22Rv1 (cell line): ENCODE measurements around the gene AKAP6.

Experiments used
- H3K27ac ChIP-seq: fragments of 450-650 bp; 2 replicates; pipeline ENCODE4 v1.5.1; 2017
- CTCF ChIP-seq: fragments of 450-650 bp; IDR thresholded peaks from 2 replicates; pipeline ENCODE4 v1.5.1; 2017; ENCODE audit warnings: mild to moderate bottlenecking
- ZFX ChIP-seq: fragments of 450-650 bp; IDR thresholded peaks from 2 replicates; pipeline ENCODE4 v1.6.1; 2017; ENCODE audit warnings: antibody characterized with exemption, borderline replicate concordance

The AKAP6 gene

GRCh38 chr14:32472512-32473463 is 143.7 kb downstream of the AKAP6 start:
- no peak for TF ChIP-seq ZFX
- TF ChIP-seq CTCF = no peak
- H3K27ac ChIP-seq = no peak overlapping the region

- TF ChIP-seq CTCF (no peak), ZFX (no peak)
- H3K27ac ChIP-seq = no peak overlapping the region
Measured at GRCh38 chr14:32473464-32473855, 144.4 kb downstream of the AKAP6 start.

GRCh38 chr14:32474478-32475195 is 145.5 kb downstream of the AKAP6 start:
- H3K27ac ChIP-seq = no peak overlapping the region
- TF ChIP-seq CTCF = no peak
- TF ChIP-seq ZFX = no peak

- no peak overlapping the region for H3K27ac ChIP-seq
- TF ChIP-seq ZFX (no peak), CTCF (no peak)
Measured at GRCh38 chr14:32476532-32476931, 147.4 kb downstream of the AKAP6 start.

GRCh38 chr14:32477396-32477795 is 148.3 kb downstream of the AKAP6 start:
- TF ChIP-seq ZFX = no peak
- TF ChIP-seq CTCF = no peak
- no peak overlapping the region for H3K27ac ChIP-seq

GRCh38 chr14:32478050-32478449 is 149.0 kb downstream of the AKAP6 start:
- no peak overlapping the region for H3K27ac ChIP-seq
- TF ChIP-seq CTCF = no peak
- no peak for TF ChIP-seq ZFX

- TF ChIP-seq ZFX = no peak
- no peak for TF ChIP-seq CTCF
- no peak overlapping the region for H3K27ac ChIP-seq
Measured at GRCh38 chr14:32480337-32480736, 151.2 kb downstream of the AKAP6 start.
